ENCODE results near the gene ADD1. TPM values are rescaled to one million over a fixed set of nuclear protein-coding genes. Genes with fewer than 3 reads are reported as not detected.

ADD1 gene, protein sequence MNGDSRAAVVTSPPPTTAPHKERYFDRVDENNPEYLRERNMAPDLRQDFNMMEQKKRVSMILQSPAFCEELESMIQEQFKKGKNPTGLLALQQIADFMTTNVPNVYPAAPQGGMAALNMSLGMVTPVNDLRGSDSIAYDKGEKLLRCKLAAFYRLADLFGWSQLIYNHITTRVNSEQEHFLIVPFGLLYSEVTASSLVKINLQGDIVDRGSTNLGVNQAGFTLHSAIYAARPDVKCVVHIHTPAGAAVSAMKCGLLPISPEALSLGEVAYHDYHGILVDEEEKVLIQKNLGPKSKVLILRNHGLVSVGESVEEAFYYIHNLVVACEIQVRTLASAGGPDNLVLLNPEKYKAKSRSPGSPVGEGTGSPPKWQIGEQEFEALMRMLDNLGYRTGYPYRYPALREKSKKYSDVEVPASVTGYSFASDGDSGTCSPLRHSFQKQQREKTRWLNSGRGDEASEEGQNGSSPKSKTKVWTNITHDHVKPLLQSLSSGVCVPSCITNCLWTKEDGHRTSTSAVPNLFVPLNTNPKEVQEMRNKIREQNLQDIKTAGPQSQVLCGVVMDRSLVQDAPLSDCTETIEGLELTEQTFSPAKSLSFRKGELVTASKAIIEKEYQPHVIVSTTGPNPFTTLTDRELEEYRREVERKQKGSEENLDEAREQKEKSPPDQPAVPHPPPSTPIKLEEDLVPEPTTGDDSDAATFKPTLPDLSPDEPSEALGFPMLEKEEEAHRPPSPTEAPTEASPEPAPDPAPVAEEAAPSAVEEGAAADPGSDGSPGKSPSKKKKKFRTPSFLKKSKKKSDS
- total RNA-seq (2022; extraction: Qiagen RNA extraction), result 76.9 to 91.6 TPM (median 86.3 TPM) in 5 replicates

DNA sequence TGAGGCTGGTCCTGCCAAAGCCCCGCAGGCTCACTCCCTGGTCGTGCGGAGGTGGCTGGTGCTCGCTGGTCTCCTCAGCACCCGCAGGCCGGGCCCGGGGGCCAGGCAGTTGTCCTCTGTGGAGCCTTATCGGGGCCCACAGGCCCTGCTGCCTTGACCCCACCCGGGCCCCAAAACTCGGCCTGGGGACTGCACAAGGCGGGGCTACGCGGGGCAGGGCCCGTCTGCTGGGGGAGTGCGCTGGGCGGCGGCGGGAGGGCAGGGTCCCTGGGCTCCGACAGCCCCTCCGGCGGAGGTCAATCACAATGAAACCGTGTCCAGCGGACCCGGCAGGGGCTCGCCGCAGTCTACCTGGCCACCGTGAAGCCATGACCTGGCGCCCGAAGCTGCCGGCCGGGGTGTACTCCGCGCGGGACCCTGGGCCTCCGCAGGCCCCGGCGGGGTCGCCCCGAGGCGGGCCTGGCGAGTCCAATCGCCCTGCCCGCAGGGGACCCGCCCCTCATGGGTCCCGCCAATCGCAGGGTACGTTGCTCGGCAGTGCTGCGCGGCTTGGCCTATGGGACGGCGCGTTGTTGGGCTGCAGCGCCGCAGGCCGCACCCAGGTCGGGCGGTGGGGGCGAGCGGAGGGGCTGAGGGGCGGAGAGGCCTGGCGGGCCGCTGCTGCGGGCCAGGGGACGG lies at the start of gene ADD1:
TSS of gene ADD1 (plus strand) at position 582 of the 678 bp plus-strand sequence. CDS start 32,072 bp downstream, outside the sequence.

DNA sequence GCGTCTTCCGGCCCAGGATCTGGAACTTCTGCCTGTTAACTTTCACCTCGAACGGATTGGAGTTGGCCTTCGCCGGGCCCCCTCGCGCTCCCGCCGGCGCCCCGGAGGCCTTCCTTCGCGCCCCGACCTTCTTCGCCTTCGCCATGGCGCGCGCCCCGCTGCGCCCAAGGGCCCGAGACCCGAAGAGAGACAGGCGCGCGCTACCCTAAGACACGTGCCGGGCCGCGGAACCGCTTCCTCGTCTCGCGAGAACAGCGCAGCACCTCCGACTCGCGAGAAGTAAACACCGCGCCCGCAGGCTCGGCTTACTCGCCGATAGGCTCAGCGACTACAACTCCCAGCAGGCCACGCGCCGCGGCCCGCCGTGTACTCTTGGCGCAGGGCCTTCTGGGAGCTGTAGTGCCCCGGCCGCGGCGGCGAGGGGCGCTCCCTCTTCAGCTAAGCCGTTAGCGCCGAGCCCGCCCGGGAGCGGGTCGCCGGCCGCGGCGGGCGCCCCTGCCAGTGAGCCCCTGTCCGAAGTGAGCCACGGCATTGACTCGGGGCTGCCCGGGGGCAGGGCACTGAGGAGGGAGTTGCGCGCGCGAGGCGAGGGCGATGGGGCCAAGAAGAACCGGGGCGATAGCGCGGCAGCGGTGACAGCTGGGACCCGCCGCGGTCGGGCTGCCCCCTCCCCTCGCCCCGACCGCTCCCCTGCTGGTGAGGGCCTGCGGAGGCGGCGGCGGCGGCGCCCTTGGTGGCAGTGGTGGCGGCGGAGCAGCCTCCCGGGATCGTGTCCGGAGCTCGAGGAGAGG lies 119.7 kb downstream of the ADD1 start, which contains the start of the genes GRK4 and NOP14:
TSS of gene GRK4 (plus strand) at position 397 of the 791 bp plus-strand sequence. CDS start 500 bp downstream, outside the sequence.
TSS of gene NOP14 (minus strand) at position 232 of the 791 bp plus-strand sequence. CDS start at position 145, 87 bp downstream.

Other genes starting within 250 kb of the ADD1 start
- 33.0 to 46.2 TPM (median 41.3 TPM) in 5 replicates for gene TNIP2, start 87.5 kb upstream of the ADD1 start, total RNA-seq (2022; extraction: Qiagen RNA extraction)
- 2.7 to 5.6 TPM (median 4.0 TPM) in 5 replicates for gene SH3BP2, start 50.8 kb upstream of the ADD1 start, total RNA-seq (2022; extraction: Qiagen RNA extraction)
- gene NOP14, start 119.6 kb downstream of the ADD1 start, total RNA-seq (2022; extraction: Qiagen RNA extraction), result 24.1 to 28.2 TPM (median 25.3 TPM) in 5 replicates
- 1.1 to 1.8 TPM (median 1.4 TPM) in 5 replicates for gene GRK4, start 119.7 kb downstream of the ADD1 start, total RNA-seq (2022; extraction: Qiagen RNA extraction)
- gene HTT-AS, start 230.7 kb downstream of the ADD1 start, total RNA-seq (2022; extraction: Qiagen RNA extraction), result not detected in 5 replicates
- 11.4 to 12.6 TPM (median 12.5 TPM) in 5 replicates for gene HTT, start 230.8 kb downstream of the ADD1 start, total RNA-seq (2022; extraction: Qiagen RNA extraction)

Data from A549 treated with Mapracorat at 1 μM for 4 hours (cell line).